ENCODE data around the gene SPATA20.

SPATA20 gene

GRCh38 chr17:50563092-50563511, 16.1 kb downstream of the SPATA20 start:
- DNase-seq (ENCODE audit: extremely low spot score) = no peak
- POLR2A ChIA-PET = no interaction called here
- no peak for TF ChIP-seq CTCF (IDR thresholded peaks at IDR 0.05; ENCODE audit: control extremely low read depth, extremely low read depth, low read depth, missing control alignments)
- CTCF ChIA-PET = interaction anchor here (1.2 to 4.5 kb wide), 2 partner anchors 11 to 12 kb away, joined by 4 to 27 read pairs; no protein-coding TSS in a partner anchor

DNA sequence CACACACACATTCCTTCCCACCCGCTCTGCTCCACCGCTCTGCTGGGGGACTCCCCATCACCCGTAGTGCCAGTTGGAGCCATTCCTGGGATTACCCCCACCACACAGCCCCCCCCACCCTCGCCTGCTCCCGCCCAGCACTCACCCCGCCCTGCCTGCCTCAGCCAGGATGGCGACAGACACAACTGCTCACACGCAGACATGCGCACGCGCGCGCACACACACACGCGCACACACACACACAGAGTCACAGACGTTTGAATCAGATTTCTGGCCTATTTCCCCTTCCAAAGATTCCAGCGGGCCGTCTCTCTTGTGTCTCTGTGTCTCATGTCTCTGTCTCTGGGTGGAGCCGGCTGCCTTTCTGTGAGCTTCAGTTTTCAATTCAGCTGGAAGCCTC, 17.9 kb downstream of the SPATA20 start:
- DNase-seq (ENCODE audit: extremely low spot score) = no peak
- POLR2A ChIA-PET = no interaction called here

DNA sequence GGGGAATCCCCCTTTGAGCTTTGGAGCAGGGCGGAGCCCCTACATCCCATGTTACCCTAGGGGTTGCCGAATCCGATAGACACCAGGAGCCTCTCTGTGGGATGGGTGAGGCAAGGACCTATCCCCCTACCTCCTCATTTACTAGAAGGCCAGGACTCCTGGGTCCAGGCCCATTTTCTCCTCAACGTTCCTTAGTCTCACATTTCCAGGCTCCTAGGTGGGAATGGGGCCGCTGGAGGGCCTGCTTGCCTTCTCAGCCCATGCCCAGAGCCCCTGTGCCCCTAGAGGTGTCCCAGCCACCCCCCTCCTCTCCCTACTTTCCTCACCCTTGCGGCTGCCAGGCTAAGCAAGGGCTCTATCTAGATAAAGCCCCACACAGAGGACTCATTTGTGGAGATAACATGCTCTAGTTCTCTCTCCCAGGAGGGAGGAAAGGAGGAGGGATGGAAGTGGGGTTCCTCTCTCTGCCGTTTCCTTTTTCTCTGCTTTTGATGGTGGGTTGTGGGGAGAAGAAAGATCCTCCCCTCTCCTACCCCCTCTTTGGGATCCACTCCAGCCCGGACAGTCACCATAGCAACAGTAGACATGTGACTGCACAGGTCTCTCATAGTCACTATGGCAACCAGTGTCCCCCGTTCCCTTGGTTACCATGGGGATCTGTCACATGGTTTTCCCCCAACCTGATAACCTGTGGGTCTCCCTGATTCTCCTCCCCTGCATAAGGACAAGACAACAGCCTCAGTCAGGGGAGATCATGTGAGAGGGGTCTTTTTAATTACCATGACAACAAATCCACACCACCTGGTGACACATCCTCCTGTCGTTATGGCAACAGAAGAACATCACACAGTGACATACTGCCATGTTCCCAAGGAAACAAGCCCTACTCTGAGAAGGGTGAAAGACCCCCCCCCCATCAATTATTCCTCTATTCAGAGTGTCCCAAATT, 18.7 kb downstream of the SPATA20 start:
- ChIA-PET POLR2A (no interaction called here), CTCF (no interaction called here)
- no peak for TF ChIP-seq CTCF (IDR thresholded peaks at IDR 0.05; ENCODE audit: control extremely low read depth, extremely low read depth, low read depth, missing control alignments)
- no peak for DNase-seq (ENCODE audit: extremely low spot score)

More for the DNA sequence above, 17.9 kb downstream of the SPATA20 start:
- CTCF ChIA-PET = no interaction called here
- TF ChIP-seq CTCF (IDR thresholded peaks at IDR 0.05; ENCODE audit: control extremely low read depth, extremely low read depth, low read depth, missing control alignments) = no peak

GRCh38 chr17:50566886-50567285, 19.9 kb downstream of the SPATA20 start:
- POLR2A ChIA-PET = no interaction called here
- TF ChIP-seq CTCF (IDR thresholded peaks at IDR 0.05; ENCODE audit: control extremely low read depth, extremely low read depth, low read depth, missing control alignments) = no peak
- CTCF ChIA-PET = no interaction called here
- no peak for DNase-seq (ENCODE audit: extremely low spot score)

- no peak for TF ChIP-seq CTCF (IDR thresholded peaks at IDR 0.05; ENCODE audit: control extremely low read depth, extremely low read depth, low read depth, missing control alignments)
- DNase-seq (ENCODE audit: extremely low spot score) = no peak
- ChIA-PET POLR2A (no interaction called here), CTCF (interaction anchor here (1.2 kb wide), 2 partner anchors 10 to 62 kb away, joined by 3 read pairs; no protein-coding TSS in a partner anchor)
These were observed 21.7 kb downstream of the SPATA20 start for GRCh38 chr17:50568659-50569058.

DNA sequence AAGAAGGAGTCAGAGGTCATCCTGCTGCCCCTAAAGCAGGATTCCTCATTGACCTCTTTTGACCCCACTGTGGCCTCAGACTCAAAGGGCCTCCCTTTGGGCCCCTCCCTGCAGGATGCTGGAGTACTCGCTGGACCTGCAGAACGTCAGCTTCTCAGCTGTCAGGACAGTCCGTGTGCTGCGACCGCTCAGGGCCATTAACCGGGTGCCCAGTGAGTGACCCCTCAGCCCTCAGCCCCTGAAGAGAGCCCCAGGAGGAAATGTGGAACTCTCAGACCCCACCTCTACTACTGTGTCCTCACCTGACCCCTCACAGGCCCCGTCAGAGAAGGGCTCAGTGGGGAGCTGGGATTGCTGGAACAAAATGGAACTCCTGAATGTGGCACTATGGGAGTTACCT, 22.6 kb downstream of the SPATA20 start:
- ChIA-PET CTCF (interaction anchor here (1.2 kb wide), 1 partner anchor 19 kb away, joined by 3 read pairs; no protein-coding TSS in a partner anchor), POLR2A (no interaction called here)
- TF ChIP-seq CTCF (IDR thresholded peaks at IDR 0.05; ENCODE audit: control extremely low read depth, extremely low read depth, low read depth, missing control alignments) = no peak
- no peak for DNase-seq (ENCODE audit: extremely low spot score)

All from GM10248 (cell line).